Dermis microvascular lymphatic vessel endothelial cell (primary cell): ENCODE data around the gene SELENON. TPM values are rescaled to one million over a fixed set of nuclear protein-coding genes. Genes with fewer than 3 reads are reported as not detected.
"Not testable (repeated sequence)": the region's sequence is repeated elsewhere in the genome, so short reads cannot be mapped to it uniquely, and the experiment has no call there.

Source experiments
- DNase-seq, 2 donors: peaks; one replicate each; pipeline versions ENCODE4 v3.0.0 to v3.0.0-alpha.2; 2010; ENCODE audit warnings: low read depth in 2 of 2
- total RNA-seq: library from RNA; depleted of rRNA; stranded (reverse); fragments of >200 nt; gene quantifications from 2 replicates; pipeline ENCODE4 v1.2.1, GENCODE V29; 2014

Gene SELENON
- total RNA-seq, 1 donor from 2014 or later: 23.0 TPM

DNA sequence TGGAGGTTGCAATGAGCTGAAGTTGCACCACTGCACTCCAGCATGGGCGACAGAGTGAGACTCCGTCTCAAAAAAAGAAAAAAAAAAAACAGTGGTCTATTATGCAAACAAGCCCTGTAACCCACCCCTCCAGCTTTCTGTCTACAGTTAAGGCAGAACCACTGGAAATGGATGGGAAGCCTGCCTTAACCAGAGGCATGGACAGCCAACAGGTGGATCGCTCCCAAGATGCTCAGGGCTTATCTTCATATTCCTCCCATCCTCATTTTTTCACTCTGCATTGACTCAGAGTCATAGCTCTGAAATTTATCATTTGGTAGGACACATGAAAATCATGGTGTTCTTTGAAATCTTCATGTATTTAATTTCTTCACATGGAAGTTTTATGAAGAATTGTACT is 28.5 kb downstream of the SELENON start:
- DNase-seq: no peak

DNA sequence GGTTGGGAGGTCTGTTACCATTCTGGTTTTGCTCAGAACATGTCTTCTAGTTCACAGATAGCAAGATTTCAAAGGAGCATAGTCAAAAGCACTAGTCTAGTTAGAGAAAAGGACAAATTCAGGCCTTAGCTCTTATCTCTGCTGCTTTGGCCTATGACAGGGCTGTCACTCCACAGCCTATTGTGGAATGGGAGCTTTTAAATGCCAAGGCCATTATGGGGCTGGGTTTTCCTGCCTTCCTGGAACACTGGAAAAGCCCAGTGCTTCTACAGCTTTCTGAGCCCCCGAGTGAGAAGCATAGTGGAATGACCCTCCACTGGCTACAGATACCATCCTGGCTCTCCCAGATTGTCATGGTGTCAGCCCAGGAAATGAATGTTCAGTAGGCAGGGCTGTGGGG is 29.1 kb downstream of the SELENON start:
- no peak for DNase-seq

DNA sequence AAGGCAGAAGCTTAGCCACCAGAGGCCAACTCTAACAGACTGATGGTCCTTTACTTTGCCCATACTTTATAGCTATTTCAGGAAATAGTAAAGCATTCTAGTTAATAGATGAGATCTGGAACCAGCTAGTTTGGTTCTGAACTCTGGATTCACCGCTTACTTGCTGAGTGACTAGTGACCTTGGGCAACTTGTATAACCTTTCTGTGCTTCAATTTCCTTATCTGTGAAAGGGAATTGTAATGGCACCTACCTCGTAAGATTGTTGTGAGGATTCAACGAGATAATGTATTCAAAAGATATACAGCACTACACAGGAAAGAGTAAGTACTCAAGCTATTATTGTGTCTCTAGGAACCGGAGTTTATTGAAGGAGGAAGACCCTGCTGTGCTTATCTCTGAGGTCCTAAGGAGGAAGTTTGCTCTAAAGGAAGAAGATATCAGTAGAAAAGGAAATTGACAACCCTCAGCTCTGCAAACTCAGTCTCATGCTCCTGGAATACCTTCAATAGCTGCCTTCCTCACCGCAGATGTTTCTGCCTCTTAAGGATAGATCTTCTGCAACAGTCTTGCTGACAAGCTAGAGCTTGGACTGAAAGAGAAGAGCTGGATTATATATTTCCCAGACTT is 31.7 kb downstream of the SELENON start:
- DNase-seq: no peak

DNA sequence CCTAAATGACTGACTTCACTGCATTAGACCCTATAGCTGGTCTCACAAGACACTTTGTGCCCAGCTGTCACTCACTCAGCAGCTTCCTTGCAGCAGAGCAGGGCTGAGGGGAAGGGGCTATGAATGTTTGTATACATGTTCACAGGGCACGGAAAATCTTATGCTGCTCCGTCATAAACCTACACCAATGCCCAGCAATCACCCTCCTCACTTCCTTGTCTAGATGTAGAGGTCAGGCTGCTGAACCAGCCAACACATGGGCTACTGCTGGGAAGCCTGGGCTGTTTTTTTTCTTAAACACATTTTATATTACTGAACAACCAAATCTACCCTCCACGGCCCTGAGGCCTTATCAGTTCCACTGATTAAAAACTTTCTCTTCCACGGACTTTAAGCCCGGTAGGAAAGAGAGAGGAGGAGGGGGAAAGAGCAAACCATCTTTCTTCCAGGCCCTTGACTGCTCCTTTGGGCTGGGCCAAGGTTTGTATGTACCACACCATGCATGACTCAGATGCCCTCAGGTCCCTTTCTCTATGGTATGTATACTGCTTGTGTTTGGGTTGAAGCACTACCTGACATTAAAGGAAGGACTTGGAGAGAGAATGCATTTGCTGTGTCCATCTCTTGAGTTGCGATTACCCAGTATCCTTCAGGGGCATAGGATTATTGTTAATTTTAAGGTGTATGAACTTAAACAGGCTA is 32.5 kb downstream of the SELENON start:
- no peak for DNase-seq

DNA sequence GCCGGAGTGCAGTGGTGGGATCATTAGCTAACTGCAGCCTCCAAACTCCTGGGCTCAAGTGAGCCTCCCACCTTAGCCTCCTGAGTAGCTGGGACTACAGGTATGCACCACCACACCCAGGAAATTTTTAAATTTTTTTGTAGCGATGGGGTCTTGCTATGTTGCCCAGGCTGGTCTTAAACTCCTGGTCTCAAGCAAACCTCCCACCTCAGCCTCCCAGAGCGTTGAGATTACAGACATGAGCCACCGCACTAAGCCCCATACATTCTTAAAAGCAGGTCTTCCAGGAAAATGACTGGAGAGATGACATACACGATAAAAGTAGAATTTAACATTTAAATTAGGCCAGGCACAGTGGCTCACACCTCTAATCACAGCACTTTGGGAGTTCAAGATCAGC is 33.2 kb downstream of the SELENON start:
- no peak for DNase-seq

DNA sequence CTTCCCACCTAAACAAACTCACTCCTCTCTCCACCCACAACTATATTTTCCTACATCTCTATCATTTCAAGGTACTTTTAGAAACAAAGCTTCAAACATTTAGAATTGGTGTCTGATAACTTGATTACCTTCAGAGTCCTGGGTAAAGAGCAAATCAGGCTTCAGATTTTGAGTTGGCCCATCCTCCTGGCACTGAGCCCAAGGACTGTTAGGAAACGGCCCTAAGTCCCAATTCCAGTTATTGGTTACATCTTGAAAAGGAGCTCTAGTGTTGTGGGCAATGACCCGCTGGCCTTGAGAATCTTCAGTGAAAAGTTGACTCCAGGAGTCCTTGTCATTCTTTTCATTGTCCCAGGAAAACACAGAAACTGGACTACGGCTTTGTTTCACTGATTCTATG is 34.9 kb downstream of the SELENON start:
- no peak for DNase-seq

DNA sequence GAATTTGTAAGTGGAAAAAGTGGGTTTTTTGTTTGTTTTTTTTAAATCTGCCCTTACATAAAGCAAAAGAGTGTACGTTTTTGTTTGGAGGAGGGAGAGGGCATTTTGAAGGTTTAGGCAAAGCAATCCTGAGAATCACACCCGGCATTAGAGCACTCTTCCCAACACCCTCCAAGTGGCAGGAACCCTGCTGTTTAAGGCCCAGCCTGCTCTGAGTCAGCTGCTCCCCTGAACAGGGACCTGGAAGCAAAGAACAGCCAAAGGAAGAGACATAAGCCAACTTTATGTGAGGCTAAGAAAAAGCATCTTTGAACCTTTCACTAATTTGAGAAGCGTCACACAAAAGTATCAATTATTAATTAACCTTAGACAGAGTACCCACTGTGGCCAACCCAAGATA is 36.7 kb downstream of the SELENON start:
- DNase-seq: no peak

DNA sequence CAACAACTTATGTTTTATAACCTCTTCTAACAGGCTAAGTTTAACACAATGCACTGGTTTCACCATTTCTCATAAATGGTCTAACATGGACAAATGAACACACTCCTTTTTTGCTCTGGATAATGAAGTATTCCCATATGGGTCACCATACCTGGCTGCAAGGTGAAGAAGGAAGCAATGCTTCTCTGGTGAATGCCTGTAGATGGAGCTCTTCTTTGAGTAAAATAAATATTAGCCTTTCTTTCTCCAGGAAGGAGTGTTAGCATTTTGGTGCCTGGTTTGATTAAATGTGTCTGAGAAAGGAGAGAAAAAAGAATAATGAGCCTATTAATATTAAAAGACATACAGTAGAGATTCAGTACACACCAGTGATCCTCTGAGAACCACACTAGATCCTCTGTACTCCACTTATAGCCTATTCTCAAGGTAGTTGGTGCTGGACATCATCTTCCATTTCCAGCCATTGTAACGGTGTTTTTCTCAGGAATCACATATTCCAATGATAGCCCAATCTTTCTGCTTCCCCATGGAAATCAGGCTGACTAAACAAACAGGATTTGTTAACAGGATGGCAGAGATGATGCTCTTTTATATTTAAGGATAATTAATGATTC is 37.4 kb downstream of the SELENON start:
- DNase-seq: peak in 1 of 2 donors; percentile 26

DNA sequence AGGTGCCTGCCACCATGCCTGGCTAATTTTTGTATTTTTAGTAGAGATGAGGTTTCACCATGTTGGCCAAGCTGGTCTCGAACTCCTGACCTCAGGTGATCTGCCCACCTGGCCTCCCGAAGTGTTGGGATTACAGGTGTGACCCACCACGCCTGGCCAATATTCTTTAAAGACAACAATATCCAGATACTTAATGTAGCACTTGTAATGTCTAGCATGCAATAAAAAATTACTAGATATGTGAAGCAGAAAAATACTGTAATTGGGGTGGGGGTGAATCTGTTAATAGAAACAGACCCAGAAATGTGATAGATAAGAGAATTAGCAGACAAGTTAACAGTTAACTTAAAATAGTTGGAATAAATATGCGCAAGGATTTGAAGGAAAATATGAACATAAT is 39.8 kb downstream of the SELENON start:
- DNase-seq: not testable (repeated sequence)

DNA sequence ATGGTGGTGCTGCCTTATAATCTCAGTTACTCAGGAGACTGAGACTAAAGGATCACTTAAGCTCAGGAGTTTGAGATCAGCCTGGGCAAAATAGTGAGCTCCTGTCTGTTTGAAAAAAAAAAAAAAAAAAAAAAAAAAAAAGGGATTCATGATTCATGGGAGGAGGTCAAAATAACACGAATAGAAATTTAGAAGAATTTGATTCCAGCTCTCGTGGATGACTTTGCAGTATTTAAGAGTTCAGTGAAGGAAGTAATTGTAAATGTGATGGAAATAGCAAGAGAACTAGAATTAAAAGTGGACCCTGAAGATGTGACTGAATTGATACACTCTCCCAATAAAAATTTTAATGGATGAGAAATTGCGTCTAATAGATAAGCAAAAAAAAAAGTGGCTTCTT is 43.5 kb downstream of the SELENON start:
- no peak for DNase-seq

DNA sequence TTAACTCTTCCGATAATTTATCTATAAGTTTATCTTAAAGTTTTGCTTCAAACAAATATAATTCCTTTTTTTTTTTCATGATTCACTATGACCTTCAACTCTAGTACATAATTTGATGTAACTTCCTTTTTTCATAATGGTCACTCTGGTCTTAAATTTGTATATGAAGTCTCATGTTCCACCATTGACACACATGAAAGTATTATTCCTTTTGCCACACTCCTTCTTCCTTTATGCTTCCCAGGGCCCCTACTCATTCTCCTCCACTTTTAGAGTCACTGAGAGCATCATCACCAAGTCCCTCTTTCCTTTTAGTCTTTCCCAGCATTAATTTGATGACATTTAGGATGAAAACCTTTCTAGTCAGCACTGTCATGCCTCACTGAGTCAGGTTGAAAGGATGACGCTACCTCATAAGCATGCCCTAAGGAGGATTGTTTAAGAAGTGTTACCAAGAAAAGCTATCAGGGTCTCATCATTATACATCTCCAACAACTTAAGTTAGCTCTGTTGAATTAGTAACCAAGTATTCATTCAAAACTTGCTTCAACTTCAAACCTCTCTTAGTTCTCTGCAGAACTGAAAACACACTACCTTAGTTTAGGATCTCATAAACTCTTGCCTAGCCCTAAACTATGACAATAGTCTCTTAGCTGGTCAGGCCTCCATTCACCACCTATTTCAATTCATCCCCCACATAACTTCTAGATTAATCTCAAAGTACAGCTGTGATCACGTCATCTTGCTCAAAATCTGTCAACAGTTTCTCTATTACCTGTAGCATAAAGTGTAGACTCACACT is 44.7 kb downstream of the SELENON start:
- DNase-seq: no peak

DNA sequence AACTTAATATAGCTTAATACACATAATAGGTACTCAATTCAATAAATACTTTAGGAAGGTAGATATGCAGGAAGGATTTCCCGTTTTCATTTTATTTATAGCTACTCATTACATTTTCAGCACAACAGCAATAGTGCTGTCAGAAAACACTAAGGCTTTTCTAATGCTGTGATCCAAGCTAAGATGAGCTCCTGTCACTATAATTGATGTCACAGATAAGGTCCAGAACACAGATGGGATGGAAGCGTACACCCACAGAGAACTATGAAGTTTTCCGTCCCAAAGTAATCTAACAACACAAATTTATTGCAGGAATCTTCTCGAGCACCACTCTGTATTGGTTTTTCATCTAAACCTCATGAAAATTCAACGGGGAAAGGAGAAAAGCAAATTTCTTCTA is 45.7 kb downstream of the SELENON start:
- no peak for DNase-seq

DNA sequence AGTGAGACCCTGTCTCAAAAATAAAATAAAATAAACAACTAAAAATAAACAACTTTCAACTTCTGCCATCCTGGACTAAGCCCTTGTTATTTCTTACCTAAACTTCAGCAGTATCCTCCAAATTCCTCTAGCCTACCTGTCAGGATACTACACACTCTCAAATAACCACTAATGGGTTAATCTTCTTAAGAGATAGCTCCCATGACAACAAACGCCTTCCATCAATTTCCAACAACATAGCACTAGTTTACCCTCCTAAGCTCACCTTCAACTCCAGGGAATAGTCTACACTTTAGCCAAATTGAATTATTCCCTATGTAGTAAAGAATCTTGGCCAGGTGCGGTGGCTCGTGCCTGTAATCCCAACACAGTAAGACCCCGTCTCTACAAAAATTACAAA is 47.9 kb downstream of the SELENON start:
- no peak for DNase-seq

DNA sequence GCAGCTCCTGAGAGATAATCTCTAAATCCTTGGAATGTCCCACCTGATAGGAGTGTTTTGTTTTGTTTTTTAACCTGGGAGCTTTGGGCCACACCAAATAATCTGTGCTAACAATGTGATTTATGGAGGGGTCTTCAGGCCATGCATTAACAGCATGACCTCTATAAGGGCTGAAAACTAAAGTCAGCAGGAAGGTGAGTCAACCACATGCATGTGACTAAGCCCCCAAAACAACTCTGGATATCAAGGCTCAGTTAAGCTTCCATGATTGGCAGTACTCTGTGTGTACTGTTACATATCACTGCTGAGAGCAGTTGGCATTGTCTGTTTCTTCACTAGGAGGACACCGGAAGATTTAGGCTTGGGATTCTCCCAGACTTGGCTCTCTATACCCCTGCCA is 48.5 kb downstream of the SELENON start:
- DNase-seq: peak in 1 of 2 donors; percentile 38

DNA sequence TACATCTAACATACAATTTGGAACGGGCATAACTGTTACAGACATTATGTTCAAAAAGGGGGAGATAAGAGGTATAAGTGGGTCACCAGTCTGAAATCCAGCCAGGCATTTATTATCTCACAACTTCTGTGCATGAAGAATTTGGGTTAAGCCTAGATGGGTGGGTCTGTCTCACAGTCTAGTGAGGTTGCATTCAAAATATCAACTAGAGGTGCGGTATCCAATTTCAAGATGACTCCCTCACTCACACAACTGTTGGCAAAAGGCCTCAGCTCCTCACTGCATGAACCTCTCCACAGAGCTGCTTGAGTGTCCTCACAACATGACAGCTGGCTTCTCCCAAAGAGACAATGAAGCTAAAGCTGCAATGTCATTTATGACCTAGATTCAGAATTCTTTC is 54.6 kb downstream of the SELENON start:
- no peak for DNase-seq

DNA sequence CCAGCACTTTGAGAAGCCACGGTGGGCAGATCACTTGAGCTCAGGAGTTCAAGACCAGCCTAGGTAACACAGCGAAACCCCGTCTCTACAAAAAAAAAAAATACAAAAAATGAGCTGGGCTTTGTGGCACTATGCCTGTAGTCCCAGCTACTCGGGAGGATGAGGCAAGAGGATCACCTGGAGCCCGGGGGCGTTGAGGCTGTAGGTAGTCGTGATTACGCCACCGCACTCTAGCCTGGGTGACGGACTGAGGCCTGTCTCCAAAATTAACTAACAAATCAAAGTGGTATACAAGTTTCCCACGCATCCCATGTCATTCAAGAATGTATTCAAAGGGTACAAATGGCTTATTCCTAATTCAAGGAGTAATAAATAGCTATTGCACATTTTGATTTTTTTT is 56.9 kb downstream of the SELENON start:
- DNase-seq: no peak

DNA sequence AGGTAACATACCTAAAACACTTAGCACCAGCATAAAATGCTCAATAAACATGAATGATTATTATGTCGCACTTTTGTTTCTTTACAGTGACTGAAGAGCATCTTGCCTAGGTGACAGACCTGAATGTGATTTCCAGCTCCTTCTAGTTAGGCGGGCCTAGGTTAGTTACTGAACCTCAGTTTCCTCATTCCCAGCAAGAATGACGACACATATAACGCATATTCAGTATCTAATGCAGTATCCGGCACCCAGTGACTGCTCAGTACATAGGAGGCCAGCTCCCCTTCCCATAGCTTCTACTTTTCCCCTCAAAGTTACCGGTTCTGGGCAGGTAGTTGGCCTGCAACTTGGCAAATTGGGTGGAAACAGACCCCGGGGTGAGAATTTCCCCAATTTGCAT is 58.5 kb downstream of the SELENON start:
- DNase-seq: no peak

DNA sequence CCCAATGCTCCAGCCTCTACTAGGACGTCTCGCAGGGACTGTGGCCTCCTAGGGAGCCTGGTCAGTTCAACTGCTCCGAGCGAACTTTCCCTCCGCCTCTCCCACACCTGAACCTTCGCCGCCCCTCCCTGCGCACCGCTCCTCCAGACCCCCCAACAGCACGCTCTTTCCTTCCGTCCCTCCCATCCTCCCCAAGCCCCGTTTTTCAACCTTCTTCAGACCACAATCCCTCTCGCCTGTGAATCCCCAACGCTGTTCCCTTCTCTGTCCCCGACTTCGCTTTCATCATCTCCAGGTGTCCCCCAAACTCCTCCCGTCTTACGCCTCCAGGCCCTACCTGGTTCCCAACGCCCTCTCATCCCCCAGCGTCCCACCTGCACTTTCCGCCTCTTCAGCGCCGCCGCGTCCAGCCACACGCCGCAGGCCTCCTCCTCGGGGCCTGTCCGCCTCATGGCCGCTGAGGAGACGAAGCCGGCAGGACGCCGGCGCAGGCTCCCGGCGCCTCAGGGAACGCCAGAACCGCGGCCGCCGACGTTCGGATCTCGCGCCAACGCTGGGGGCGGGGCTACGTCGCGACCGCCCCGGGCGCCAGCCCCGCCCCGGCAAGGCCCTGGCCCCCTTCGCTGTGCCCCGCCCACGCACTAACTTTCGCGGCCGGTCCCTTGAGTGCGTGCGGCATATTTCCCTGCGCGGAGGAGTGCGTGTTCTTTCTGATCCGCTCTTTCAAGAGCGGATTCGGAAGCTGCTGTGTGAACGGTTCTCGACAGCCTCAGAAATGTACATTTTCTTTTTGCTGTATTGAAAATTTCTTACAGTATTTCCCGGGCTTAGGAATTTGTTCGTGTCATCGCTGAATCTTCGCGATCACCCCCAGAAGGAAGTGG is 59.2 kb downstream of the SELENON start, which contains the start of gene AUNIP:
TSS of gene AUNIP (minus strand) at position 552 of the 884 bp plus-strand sequence. CDS start at position 452, 100 bp downstream.
- DNase-seq: peak; percentile 43 to 86

DNA sequence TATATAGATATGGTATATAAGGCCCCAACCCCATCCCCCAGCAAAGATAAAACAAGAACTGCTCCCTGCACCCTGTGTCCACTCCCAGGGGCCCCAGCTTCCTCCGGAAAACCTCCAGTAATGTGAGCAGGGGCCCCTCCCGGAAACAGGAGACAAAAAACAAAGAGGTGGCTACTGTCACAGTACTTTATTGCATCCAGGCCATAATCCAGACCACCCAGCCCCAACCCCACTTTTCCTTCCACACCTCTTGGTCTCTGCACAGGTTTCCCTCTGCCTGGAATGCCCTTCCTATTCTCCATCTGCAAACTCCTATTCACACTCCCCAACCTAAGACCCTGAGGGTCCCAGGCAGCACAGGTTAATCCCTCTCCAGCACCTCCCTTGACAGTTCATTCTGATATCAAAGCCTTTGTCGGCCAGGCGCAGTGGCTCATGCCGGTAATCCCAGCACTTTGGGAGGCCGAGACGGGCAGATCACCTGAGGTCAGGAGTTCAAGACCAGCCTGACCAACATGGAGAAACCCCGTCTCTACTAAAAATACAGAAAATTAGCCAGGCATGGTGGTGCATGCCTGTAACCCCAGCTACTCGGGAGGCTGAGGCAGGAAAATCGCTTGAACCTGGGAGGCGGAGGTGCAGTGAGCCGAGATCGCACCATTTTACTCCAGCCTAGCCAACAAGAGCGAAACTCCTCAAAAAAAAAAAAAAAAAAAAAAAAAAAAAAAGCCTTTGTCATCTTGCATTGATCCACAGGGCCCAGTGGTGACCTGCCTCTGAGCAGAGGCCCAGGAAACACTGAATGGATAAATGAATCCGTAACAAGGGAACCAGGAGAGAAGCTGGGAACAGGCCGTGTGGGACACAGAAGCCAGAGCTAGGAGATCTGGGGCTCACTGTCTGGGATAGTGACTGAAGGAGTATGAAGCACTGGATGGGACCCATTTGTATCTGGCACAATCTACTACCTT is 61.6 kb downstream of the SELENON start:
- peak; percentile 52 to 77 for DNase-seq
